ENCODE results near the gene KRT74.

Gene KRT74

GRCh38 chr12:52534482-52534881, 39.2 kb downstream of the KRT74 start:
- TF ChIP-seq EGR1 (IDR thresholded peaks at IDR 0.05) (no peak), RAD21 (IDR thresholded peaks at IDR 0.05; ENCODE audit: low read depth) (peak; percentile 65), MAX (IDR thresholded peaks at IDR 0.05) (peak; percentile 20; the same call in 1 of the 2 replicates), EP300 (IDR thresholded peaks at IDR 0.05; ENCODE audit: borderline replicate concordance) (no peak), USF1 (IDR thresholded peaks at IDR 0.05) (0 out of 2 replicates have a peak, but pooled peaks have one; percentile 9)

GRCh38 chr12:52533686-52534470, 39.8 kb downstream of the KRT74 start:
- TF ChIP-seq USF1 (IDR thresholded peaks at IDR 0.05) (no peak), CEBPB (IDR thresholded peaks at IDR 0.05) (no peak), EGR1 (IDR thresholded peaks at IDR 0.05) (no peak), MAX (IDR thresholded peaks at IDR 0.05) (no peak), CREB1 (IDR thresholded peaks at IDR 0.05; ENCODE audit: low read depth) (no peak), ZBTB7A (IDR thresholded peaks at IDR 0.05; ENCODE audit: low read depth) (no peak), YY1 (IDR thresholded peaks at IDR 0.05; ENCODE audit: low read depth) (no peak), TEAD4 (IDR thresholded peaks at IDR 0.05) (no peak), EP300 (IDR thresholded peaks at IDR 0.05; ENCODE audit: borderline replicate concordance) (no peak), REST (IDR thresholded peaks at IDR 0.05; ENCODE audit: low read depth) (no peak)

GRCh38 chr12:52532636-52533035, 41.0 kb downstream of the KRT74 start:
- TF ChIP-seq MAX (IDR thresholded peaks at IDR 0.05) (no peak), EP300 (IDR thresholded peaks at IDR 0.05; ENCODE audit: borderline replicate concordance) (no peak), EGR1 (IDR thresholded peaks at IDR 0.05) (no peak), USF1 (IDR thresholded peaks at IDR 0.05) (no peak), REST (IDR thresholded peaks at IDR 0.05; ENCODE audit: low read depth) (no peak), CREB1 (IDR thresholded peaks at IDR 0.05; ENCODE audit: low read depth) (no peak), NFIC (IDR thresholded peaks at IDR 0.05) (no peak), YY1 (IDR thresholded peaks at IDR 0.05; ENCODE audit: low read depth) (no peak), TEAD4 (IDR thresholded peaks at IDR 0.05) (no peak), TCF12 (IDR thresholded peaks at IDR 0.05; ENCODE audit: low read depth) (no peak), CEBPB (IDR thresholded peaks at IDR 0.05) (no peak), FOXM1 (IDR thresholded peaks at IDR 0.05; ENCODE audit: borderline replicate concordance, low read depth) (no peak), ZBTB7A (IDR thresholded peaks at IDR 0.05; ENCODE audit: low read depth) (no peak), RAD21 (IDR thresholded peaks at IDR 0.05; ENCODE audit: low read depth) (no peak), TAF1 (IDR thresholded peaks at IDR 0.05; ENCODE audit: low read depth) (no peak)

- no peak for TF ChIP-seq FOXM1 (IDR thresholded peaks at IDR 0.05; ENCODE audit: borderline replicate concordance, low read depth)
- TF ChIP-seq ZBTB7A (IDR thresholded peaks at IDR 0.05; ENCODE audit: low read depth) = no peak
- TF ChIP-seq NFIC (IDR thresholded peaks at IDR 0.05) = no peak
- no peak for TF ChIP-seq USF1 (IDR thresholded peaks at IDR 0.05)
- TF ChIP-seq TEAD4 (IDR thresholded peaks at IDR 0.05) = no peak
- no peak for TF ChIP-seq YY1 (IDR thresholded peaks at IDR 0.05; ENCODE audit: low read depth)
- no peak for TF ChIP-seq CEBPB (IDR thresholded peaks at IDR 0.05)
- TF ChIP-seq CREB1 (IDR thresholded peaks at IDR 0.05; ENCODE audit: low read depth) = no peak
- TF ChIP-seq MAX (IDR thresholded peaks at IDR 0.05) = no peak
- TF ChIP-seq EP300 (IDR thresholded peaks at IDR 0.05; ENCODE audit: borderline replicate concordance) = no peak
- TF ChIP-seq EGR1 (IDR thresholded peaks at IDR 0.05) = no peak
- TF ChIP-seq TAF1 (IDR thresholded peaks at IDR 0.05; ENCODE audit: low read depth) = no peak
- TF ChIP-seq RAD21 (IDR thresholded peaks at IDR 0.05; ENCODE audit: low read depth) = no peak
- TF ChIP-seq REST (IDR thresholded peaks at IDR 0.05; ENCODE audit: low read depth) = no peak
- no peak for TF ChIP-seq TCF12 (IDR thresholded peaks at IDR 0.05; ENCODE audit: low read depth)
Measured at GRCh38 chr12:52531566-52532300, 41.9 kb downstream of the KRT74 start.
